Measurements from ENCODE around the gene BANF2. TPM values are rescaled to one million over a fixed set of nuclear protein-coding genes. Genes with fewer than 3 reads are reported as not detected.

BANF2 gene
- total and polyA plus RNA-seq, 10 of the 15 experiments (the other 5 are each of a cell fraction or from before 2014, with no cell fraction given): not detected

- TF ChIP-seq PRDM15 (CRISPR knock-in tag; IDR thresholded peaks at IDR 0.05): no peak
- TF ChIP-seq PAX5 (IDR thresholded peaks at IDR 0.05; ENCODE audit: borderline replicate concordance, low read depth, low read length): no peak
These were observed 25.5 kb downstream of the BANF2 start (continued) for GRCh38 chr20:17725094-17725835.

- H3K4me2 ChIP-seq (ENCODE audit: control insufficient read depth, insufficient read depth): no peak overlapping the region
- ChIA-PET RAD21 (ENCODE audit: unreplicated experiment) (no interaction called here), SMC1A (ENCODE audit: uncharacterized antibody, unreplicated experiment) (no interaction called here), CTCF (no interaction called here), POLR2A (no interaction called here)
- intact Hi-C loops (cut with micrococcal nuclease; ENCODE audit: unreplicated experiment) (no loop called here), in situ Hi-C loops (cut with MboI) (no loop called here)
- H3K79me2 ChIP-seq (ENCODE audit: control insufficient read depth, insufficient read depth, low read length): no peaks in the 10 kb centered on the region
- DNase-seq (ENCODE audit: low read depth, low spot score) (no peak), FAIRE-seq (no peak), ATAC-seq (no peak)
- no peak overlapping the region for H2AFZ ChIP-seq (ENCODE audit: control insufficient read depth, low read depth, low read length)
- H3K4me3 ChIP-seq: no peak overlapping the region
- 22% methylated on average over 4 of the region's 4 CpGs for WGBS (ENCODE audit: insufficient coverage, insufficient replicate concordance, low lambda C conversion rate, missing lambda C conversion rate)
- no peaks in the 10 kb centered on the region for H3K9me3 ChIP-seq (replicated peaks; ENCODE audit: control insufficient read depth, insufficient read depth, low read length)
- peaks cover 0 to 1% of the 10 kb centered on the region in 2 experiments; a peak in 3 of 4 replicates for H3K27me3 ChIP-seq (replicated peaks in 1 of 2; ENCODE audit: control insufficient read depth in 2 of 2, insufficient read depth in 2 of 2, low read length in 1 of 2)
- H3K4me1 ChIP-seq (ENCODE audit: control insufficient read depth, insufficient read depth, low read length): no peaks in the 10 kb centered on the region
- no TSS peak for BruUV-seq (replicated peaks)
- TF ChIP-seq RAD51 (IDR thresholded peaks at IDR 0.05) (no peak), TCF7 (IDR thresholded peaks at IDR 0.05; ENCODE audit: borderline replicate concordance) (no peak), POU2F2 (IDR thresholded peaks at IDR 0.05; ENCODE audit: borderline replicate concordance, low read depth, low read length) (no peak), LARP7 (IDR thresholded peaks at IDR 0.05) (no peak), USF2 (IDR thresholded peaks at IDR 0.05; ENCODE audit: borderline replicate concordance, low read depth, low read length) (no peak), NKRF (conservative IDR thresholded peaks at IDR 0.05) (no peak), CHD1 (IDR thresholded peaks at IDR 0.05; ENCODE audit: low read depth, low read length) (no peak), ZSCAN29 (IDR thresholded peaks at IDR 0.05) (no peak), FOXK2 (IDR thresholded peaks at IDR 0.05) (no peak), ZNF207 (IDR thresholded peaks at IDR 0.05; ENCODE audit: borderline replicate concordance) (no peak), ZNF622 (IDR thresholded peaks at IDR 0.05) (no peak), KDM1A (IDR thresholded peaks at IDR 0.05; ENCODE audit: borderline replicate concordance) (no peak)
- no peaks in the 10 kb centered on the region for H4K20me1 ChIP-seq (ENCODE audit: control insufficient read depth, insufficient read depth)
- H3K9ac ChIP-seq (ENCODE audit: control insufficient read depth, insufficient read depth, low read length): no peak overlapping the region
- H3K36me3 ChIP-seq (ENCODE audit: control insufficient read depth in 2 of 2, insufficient read depth in 2 of 2, low read length in 1 of 2): no peaks in the 10 kb centered on the region
- H3K27ac ChIP-seq (ENCODE audit: control insufficient read depth, insufficient read depth): no peak overlapping the region
These were observed 27.1 kb downstream of the BANF2 start for GRCh38 chr20:17726902-17727301.
